Neural cell (in vitro differentiated cells): Measurements from ENCODE around the gene CMTM6. TPM values are rescaled to one million over a fixed set of nuclear protein-coding genes. Genes with fewer than 3 reads are reported as not detected.
"Not testable (repeated sequence)": the region's sequence is repeated elsewhere in the genome, so short reads cannot be mapped to it uniquely, and the experiment has no call there.

Source experiments
- H2AFZ ChIP-seq: fragments of 200-600, 300-800 bp; sonication (generic), shearing (Covaris generic); 2 replicates; pipeline ENCODE4 v1.6.0; 2014; ENCODE audit warnings: low read depth, mild to moderate bottlenecking, antibody characterized with exemption, low read length, moderate library complexity
- H3F3A ChIP-seq: fragments of 200-600 bp; shearing (Covaris generic); 2 replicates; pipeline ENCODE4 v1.6.1; 2016; ENCODE audit warnings: mild to moderate bottlenecking, moderate library complexity, mixed read lengths, antibody characterized with exemption, low read length; ENCODE audit not compliant: insufficient read depth, poor library complexity, severe bottlenecking
- H3K27ac ChIP-seq: fragments of 200-600, 300-800 bp; sonication (generic), shearing (Covaris generic); 2 replicates; pipeline ENCODE4 v1.5.1; 2014; ENCODE audit warnings: mild to moderate bottlenecking, low read length, moderate library complexity
- H3K27me3 ChIP-seq: fragments of 300-800, 200-600 bp; sonication (generic), shearing (Covaris generic); 2 replicates; pipeline ENCODE4 v1.6.0; 2014; ENCODE audit warnings: mild to moderate bottlenecking, low read depth, low read length, moderate library complexity; ENCODE audit not compliant: insufficient read depth
- H3K36me3 ChIP-seq: fragments of 300-800, 200-600 bp; sonication (generic), shearing (Covaris generic); 2 replicates; pipeline ENCODE4 v1.5.1; 2014; ENCODE audit warnings: mild to moderate bottlenecking, antibody characterized with exemption, low read length, moderate library complexity; ENCODE audit not compliant: insufficient read depth
- H3K4me2 ChIP-seq: fragments of 300-800, 200-600 bp; sonication (generic), shearing (Covaris generic); 2 replicates; pipeline ENCODE4 v1.6.0; 2014; ENCODE audit warnings: mild to moderate bottlenecking, low read length
- H3K4me3 ChIP-seq: fragments of 300-800, 200-600 bp; sonication (generic), shearing (Covaris generic); 2 replicates; pipeline ENCODE4 v1.5.1; 2014; ENCODE audit warnings: mild to moderate bottlenecking, low read length, moderate library complexity
- H3K79me2 ChIP-seq: fragments of 200-600 bp; shearing (Covaris generic); replicated peaks from 2 replicates; pipeline ENCODE4 v1.6.0; 2014; ENCODE audit warnings: mild to moderate bottlenecking, low read length, moderate library complexity; ENCODE audit not compliant: insufficient read depth
- H3K9ac ChIP-seq: fragments of 300-800, 200-600 bp; sonication (generic), shearing (Covaris generic); 2 replicates; pipeline ENCODE4 v1.6.1; 2016; ENCODE audit warnings: mild to moderate bottlenecking, low read length, mixed read lengths
- H3K9me2 ChIP-seq: fragments of 200-600 bp; shearing (Covaris generic); 2 replicates; pipeline ENCODE4 v1.6.1; 2016; ENCODE audit warnings: mild to moderate bottlenecking, low read length, mixed read lengths; ENCODE audit not compliant: insufficient read depth
- H3K9me3 ChIP-seq: fragments of 200-600, 300-800 bp; sonication (generic), shearing (Covaris generic); 2 replicates; pipeline ENCODE4 v1.6.1; 2016; ENCODE audit warnings: mild to moderate bottlenecking, mixed run types, low read length, moderate library complexity, mixed read lengths
- H4K20me1 ChIP-seq: fragments of 200-600 bp; shearing (Covaris generic); 2 replicates; pipeline ENCODE4 v1.6.1; 2016; ENCODE audit warnings: mild to moderate bottlenecking, mixed run types; ENCODE audit not compliant: insufficient read depth
- CTCF ChIP-seq: fragments of 450-650 bp; IDR thresholded peaks from 2 replicates; pipeline ENCODE4 v1.5.1; 2014; ENCODE audit warnings: antibody characterized with exemption, mild to moderate bottlenecking, moderate library complexity; ENCODE audit not compliant: poor library complexity, severe bottlenecking
- EP300 ChIP-seq: fragments of 450-650 bp; conservative IDR thresholded peaks from 2 replicates; pipeline ENCODE4 v1.6.1; 2014; ENCODE audit warnings: antibody characterized with exemption, mild to moderate bottlenecking, moderate library complexity; ENCODE audit not compliant: poor library complexity, severe bottlenecking
- EZH2 ChIP-seq: fragments of 200-600, 300-800 bp; shearing (Covaris generic), sonication (generic); IDR thresholded peaks from 2 replicates; pipeline ENCODE4 v1.6.1; 2014; ENCODE audit warnings: antibody characterized with exemption, low read length, borderline replicate concordance, mild to moderate bottlenecking; ENCODE audit not compliant: insufficient read depth, poor library complexity, severe bottlenecking
- MXI1 ChIP-seq: fragments of 450-650 bp; conservative IDR thresholded peaks from 2 replicates; pipeline ENCODE4 v1.6.1; 2014; ENCODE audit warnings: antibody characterized with exemption, mild to moderate bottlenecking; ENCODE audit not compliant: poor library complexity, severe bottlenecking
- POLR2AphosphoS5 ChIP-seq: IDR thresholded peaks from 2 replicates; pipeline ENCODE4 v1.6.1; 2012
- RAD21 ChIP-seq: fragments of 450-650 bp; conservative IDR thresholded peaks from 2 replicates; pipeline ENCODE4 v1.6.1; 2014; ENCODE audit warnings: antibody characterized with exemption, mild to moderate bottlenecking, moderate library complexity
- REST ChIP-seq: IDR thresholded peaks from 2 replicates; pipeline ENCODE4 v1.6.1; 2012; ENCODE audit warnings: borderline replicate concordance
- SMC3 ChIP-seq: fragments of 450-650 bp; conservative IDR thresholded peaks from 2 replicates; pipeline ENCODE4 v1.6.1; 2014; ENCODE audit warnings: antibody characterized with exemption, mild to moderate bottlenecking, moderate library complexity; ENCODE audit not compliant: poor library complexity
- TAF1 ChIP-seq: IDR thresholded peaks from 2 replicates; pipeline ENCODE4 v1.6.1; 2012; ENCODE audit warnings: low read depth
- polyA plus RNA-seq: library from polyadenylated mRNA; depleted of rRNA; stranded (reverse); fragments of >200 nt; gene quantifications from 2 replicates; pipeline ENCODE4 v1.2.3, GENCODE V29; 2014

CMTM6 gene
- polyA plus RNA-seq, 1 donor from 2014 or later: 12.8 TPM

DNA sequence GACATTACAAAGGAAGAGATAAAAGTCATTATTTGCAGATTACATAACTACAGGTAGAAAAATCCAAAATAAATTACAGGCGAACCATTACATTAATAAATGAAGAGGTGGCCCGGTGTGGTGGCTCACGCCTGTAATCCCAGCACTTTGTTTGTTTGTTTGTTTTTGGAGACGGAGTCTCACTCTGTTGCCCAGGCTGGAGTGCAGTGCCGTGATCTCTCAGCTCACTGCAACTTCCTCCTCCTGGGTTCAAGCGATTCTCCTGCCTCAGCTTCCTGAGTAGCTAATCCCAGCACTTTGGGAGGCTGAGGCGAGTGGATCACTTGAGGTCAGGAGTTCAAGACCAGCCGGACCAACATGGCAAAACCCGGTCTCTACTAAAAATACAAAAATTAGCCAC lies 14.1 kb upstream of the CMTM6 start:
- not testable (repeated sequence) for H3F3A ChIP-seq, H3K4me2 ChIP-seq, H3K27ac ChIP-seq

GRCh38 chr3:32511005-32511404 lies 8.4 kb upstream of the CMTM6 start:
- no peaks in the 10 kb centered on the region for H3K9me2 ChIP-seq
- no peak overlapping the region for H3K9ac ChIP-seq
- no peak overlapping the region for H3K27ac ChIP-seq
- H2AFZ ChIP-seq: no peak overlapping the region
- H4K20me1 ChIP-seq: no peaks in the 10 kb centered on the region
- no peaks in the 10 kb centered on the region for H3K9me3 ChIP-seq
- H3F3A ChIP-seq: no peaks in the 10 kb centered on the region
- no peak overlapping the region for H3K4me2 ChIP-seq
- no peaks in the 10 kb centered on the region for H3K79me2 ChIP-seq
- H3K4me3 ChIP-seq: no peak overlapping the region
- no peaks in the 10 kb centered on the region for H3K27me3 ChIP-seq
- TF ChIP-seq EP300 (no peak), POLR2AphosphoS5 (no peak), CTCF (no peak), RAD21 (no peak), EZH2 (no peak), MXI1 (no peak), TAF1 (no peak), SMC3 (no peak), REST (no peak)
- H3K36me3 ChIP-seq: no peaks in the 10 kb centered on the region

More for the DNA sequence above, 14.1 kb upstream of the CMTM6 start:
- not testable (repeated sequence) for H3K9me2 ChIP-seq, H3K9me3 ChIP-seq, H3K36me3 ChIP-seq, H3K79me2 ChIP-seq, H4K20me1 ChIP-seq, H2AFZ ChIP-seq, H3K9ac ChIP-seq, H3K27me3 ChIP-seq, H3K4me3 ChIP-seq

GRCh38 chr3:32510075-32510724 lies 7.5 kb upstream of the CMTM6 start:
- no peak overlapping the region for H3K4me3 ChIP-seq
- TF ChIP-seq CTCF (peak; percentile 85), EP300 (no peak), SMC3 (peak; percentile 88), MXI1 (no peak), RAD21 (peak; percentile 88), POLR2AphosphoS5 (no peak), EZH2 (no peak)
- H3F3A ChIP-seq: no peaks in the 10 kb centered on the region
- no peak overlapping the region for H3K9ac ChIP-seq
- H3K27me3 ChIP-seq: no peaks in the 10 kb centered on the region
- H3K27ac ChIP-seq: no peak overlapping the region
- no peaks in the 10 kb centered on the region for H3K36me3 ChIP-seq
- H3K9me2 ChIP-seq: no peaks in the 10 kb centered on the region
- no peaks in the 10 kb centered on the region for H3K9me3 ChIP-seq
- H2AFZ ChIP-seq: no peak overlapping the region
- no peaks in the 10 kb centered on the region for H3K79me2 ChIP-seq
- H4K20me1 ChIP-seq: no peaks in the 10 kb centered on the region
- no peak overlapping the region for H3K4me2 ChIP-seq
